ENCODE data around the gene MSL3. TPM values are rescaled to one million over a fixed set of nuclear protein-coding genes. Genes with fewer than 3 reads are reported as not detected.

Gene MSL3, protein sequence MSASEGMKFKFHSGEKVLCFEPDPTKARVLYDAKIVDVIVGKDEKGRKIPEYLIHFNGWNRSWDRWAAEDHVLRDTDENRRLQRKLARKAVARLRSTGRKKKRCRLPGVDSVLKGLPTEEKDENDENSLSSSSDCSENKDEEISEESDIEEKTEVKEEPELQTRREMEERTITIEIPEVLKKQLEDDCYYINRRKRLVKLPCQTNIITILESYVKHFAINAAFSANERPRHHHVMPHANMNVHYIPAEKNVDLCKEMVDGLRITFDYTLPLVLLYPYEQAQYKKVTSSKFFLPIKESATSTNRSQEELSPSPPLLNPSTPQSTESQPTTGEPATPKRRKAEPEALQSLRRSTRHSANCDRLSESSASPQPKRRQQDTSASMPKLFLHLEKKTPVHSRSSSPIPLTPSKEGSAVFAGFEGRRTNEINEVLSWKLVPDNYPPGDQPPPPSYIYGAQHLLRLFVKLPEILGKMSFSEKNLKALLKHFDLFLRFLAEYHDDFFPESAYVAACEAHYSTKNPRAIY
- 27.7 TPM for total RNA-seq
- long read RNA-seq, full-length matches to known transcripts, result 19 of 24 reads
- long read RNA-seq, partial matches to known transcripts, result 3 of 24 reads
- long read RNA-seq, other reads (novel, unspliced or antisense), result 2 of 24 reads

DNA sequence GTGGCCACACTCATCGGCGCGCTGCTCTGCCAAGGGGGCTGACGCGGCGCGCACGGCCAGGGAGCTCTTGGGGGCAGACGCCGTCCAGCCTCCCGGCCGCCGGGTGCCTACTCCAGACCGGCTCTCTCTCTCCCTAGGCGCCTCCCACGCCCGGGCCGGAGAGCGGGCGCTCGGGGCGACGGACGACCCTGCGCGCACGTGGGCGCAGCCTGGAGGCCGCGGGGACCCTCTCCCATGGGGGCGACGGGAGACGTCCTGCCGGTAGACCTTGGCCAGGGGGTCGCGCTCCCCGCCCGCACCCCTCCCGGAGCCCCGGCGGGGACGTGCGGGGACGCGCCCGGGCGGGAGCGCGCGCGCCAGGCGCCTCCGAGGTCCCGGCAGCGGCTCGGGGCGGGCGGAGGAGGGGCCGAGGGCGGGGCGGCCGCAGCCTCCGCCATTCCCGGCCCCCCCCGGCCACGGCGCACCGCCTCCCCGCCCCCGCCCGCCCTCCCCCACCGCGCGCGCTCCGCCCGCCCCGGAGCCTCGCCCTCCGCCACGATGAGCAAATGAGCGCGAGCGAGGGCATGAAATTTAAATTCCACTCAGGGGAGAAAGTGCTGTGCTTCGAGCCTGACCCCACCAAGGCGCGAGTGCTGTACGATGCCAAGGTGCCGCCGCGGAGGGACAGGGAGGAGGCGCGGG lies at the start of gene MSL3:
Gene MSL3 (plus strand): TSS at position 519 of the 681 bp plus-strand sequence. CDS start 27 bp downstream, at position 546.
- Histone ChIP-seq H3K36me3 (peaks cover 19% of the 10 kb centered on the region), H3K27ac (peak within 1 kb of the TSS; percentile 92), H3K9me3 (no peaks in the 10 kb centered on the region), H3K4me3 (peak within 1 kb of the TSS; percentile 68), H3K27me3 (no peaks in the 10 kb centered on the region), H3K4me1 (no peaks in the 10 kb centered on the region)
- TF ChIP-seq, protein P1, sequence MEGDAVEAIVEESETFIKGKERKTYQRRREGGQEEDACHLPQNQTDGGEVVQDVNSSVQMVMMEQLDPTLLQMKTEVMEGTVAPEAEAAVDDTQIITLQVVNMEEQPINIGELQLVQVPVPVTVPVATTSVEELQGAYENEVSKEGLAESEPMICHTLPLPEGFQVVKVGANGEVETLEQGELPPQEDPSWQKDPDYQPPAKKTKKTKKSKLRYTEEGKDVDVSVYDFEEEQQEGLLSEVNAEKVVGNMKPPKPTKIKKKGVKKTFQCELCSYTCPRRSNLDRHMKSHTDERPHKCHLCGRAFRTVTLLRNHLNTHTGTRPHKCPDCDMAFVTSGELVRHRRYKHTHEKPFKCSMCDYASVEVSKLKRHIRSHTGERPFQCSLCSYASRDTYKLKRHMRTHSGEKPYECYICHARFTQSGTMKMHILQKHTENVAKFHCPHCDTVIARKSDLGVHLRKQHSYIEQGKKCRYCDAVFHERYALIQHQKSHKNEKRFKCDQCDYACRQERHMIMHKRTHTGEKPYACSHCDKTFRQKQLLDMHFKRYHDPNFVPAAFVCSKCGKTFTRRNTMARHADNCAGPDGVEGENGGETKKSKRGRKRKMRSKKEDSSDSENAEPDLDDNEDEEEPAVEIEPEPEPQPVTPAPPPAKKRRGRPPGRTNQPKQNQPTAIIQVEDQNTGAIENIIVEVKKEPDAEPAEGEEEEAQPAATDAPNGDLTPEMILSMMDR (IDR thresholded peaks at IDR 0.05), result no peak
- intact Hi-C loops (cut with DNase I), result no loop called here
- peak; percentile 85 for DNase-seq
- ATAC-seq, result peak; percentile 86

DNA sequence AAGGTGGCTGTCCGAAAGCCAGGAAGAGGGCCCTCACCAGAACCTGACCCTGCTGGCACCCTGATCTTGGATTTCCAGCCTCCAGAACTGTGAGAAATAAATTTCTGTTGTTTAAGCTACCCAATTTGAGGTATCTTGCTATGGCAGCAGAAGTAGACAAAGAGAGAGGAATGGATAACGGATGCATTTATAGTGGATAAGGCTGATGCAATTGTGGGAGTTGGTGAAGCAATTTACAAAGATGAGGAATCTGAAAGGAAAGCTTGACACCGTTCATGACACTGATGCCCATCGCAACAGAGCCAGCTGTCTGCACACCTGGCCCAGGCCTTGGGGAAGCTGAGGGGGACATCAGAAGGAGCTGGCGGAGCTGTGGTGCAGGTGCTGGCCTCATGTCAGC lies 35.7 kb upstream of the MSL3 start:
- intact Hi-C loops (cut with DNase I), result no loop called here
- no peak for ATAC-seq

DNA sequence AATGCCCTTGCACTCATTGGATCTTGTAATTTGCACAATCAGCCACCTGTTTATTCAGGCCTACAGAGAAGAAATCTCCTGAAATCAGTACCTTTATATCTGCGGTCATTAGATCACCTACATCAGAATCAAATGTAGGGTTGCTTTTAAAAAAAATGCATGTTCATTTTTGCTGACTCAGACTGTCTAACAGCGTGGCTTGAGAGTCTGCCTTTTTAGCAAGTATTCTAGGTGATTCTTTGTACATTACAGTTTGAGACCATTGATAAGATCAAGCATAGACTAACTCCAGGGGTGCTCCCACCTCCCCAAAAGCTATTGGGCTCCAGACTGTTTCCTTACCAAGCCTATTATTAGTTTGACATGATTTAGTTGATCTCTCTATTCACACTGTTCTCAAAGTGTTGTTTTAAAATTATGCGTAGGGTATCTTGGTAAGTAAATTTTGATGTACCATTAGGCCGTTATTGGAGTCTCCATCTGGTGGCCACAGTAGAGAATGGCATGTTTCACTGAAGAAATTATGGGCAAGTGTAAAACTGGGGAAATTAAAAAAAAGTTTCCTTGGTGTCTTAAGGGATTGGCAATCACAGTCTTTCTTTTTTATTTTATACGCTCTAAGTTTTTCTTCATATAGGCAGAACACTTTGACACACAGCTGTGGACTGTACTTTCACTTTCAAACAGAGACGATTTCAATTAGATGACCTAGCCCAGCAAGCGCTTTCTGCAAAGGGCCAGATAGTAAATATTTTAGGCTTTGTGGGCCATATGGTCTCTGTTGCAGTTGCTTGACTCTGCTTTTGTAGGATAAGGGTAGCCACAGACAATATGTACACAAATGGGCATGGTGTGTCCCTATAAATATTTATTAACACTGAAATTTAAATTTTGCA lies 33.7 kb upstream of the MSL3 start:
- Histone ChIP-seq H3K4me3 (no peak overlapping the region), H3K27me3 (no peaks in the 10 kb centered on the region), H3K9me3 (no peaks in the 10 kb centered on the region), H3K27ac (no peak overlapping the region), H3K4me1 (no peaks in the 10 kb centered on the region), H3K36me3 (no peaks in the 10 kb centered on the region)
- intact Hi-C loops (cut with DNase I), result no loop called here
- TF ChIP-seq, protein P1 (IDR thresholded peaks at IDR 0.05), result peak; percentile 63
- DNase-seq, result no peak
- ATAC-seq, result peak; percentile 51

More for the DNA sequence above, 35.7 kb upstream of the MSL3 start:
- Histone ChIP-seq H3K9me3 (no peaks in the 10 kb centered on the region), H3K27me3 (no peaks in the 10 kb centered on the region), H3K4me1 (no peaks in the 10 kb centered on the region), H3K36me3 (no peaks in the 10 kb centered on the region), H3K4me3 (no peak overlapping the region), H3K27ac (no peak overlapping the region)
- TF ChIP-seq, protein P1 (IDR thresholded peaks at IDR 0.05), result no peak
- DNase-seq, result no peak

DNA sequence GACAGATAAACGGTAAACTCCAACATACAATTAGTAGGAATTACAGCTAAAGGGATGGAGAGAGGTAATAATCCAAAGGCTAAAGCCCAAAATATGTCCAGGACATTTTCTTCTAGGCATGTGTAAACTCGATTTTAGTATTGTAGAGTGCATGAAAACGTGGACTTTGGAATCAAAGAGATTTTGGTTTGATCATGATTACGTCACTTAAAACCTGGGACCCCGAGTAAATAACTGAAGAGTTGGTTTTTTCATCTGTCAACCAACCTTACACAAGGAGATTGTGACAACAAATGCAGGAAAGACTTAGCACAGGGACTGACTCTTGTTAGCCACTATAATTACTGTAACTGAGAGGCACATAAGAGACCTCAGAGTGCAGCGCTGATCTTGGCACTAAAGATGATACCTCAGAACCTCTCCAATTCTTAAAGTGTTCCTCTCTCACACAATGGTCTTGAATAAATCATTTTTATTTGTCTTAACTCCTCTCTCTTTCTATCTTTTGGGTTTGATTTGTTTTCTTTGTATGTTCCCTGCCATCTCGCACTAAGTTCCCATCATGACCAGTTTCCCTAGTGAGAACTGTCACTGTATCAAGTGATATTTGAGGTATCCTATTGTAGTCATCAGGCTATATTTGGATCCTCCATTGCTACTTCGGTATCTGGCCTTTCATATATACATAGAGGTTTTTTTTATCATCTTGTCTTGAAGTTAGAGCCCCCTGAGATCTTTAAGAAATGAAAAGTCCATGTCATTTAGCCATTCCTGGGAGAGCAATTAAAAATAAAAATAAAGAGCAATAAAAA lies 32.2 kb upstream of the MSL3 start:
- no peak for DNase-seq

More for the DNA sequence above, 32.2 kb upstream of the MSL3 start:
- H3K4me3 ChIP-seq, result no peak overlapping the region
- TF ChIP-seq, protein P1 (IDR thresholded peaks at IDR 0.05), result no peak
- no peak for ATAC-seq
- no peak overlapping the region for H3K27ac ChIP-seq
- intact Hi-C loops (cut with DNase I), result no loop called here
- no peaks in the 10 kb centered on the region for H3K27me3 ChIP-seq
- H3K4me1 ChIP-seq, result no peaks in the 10 kb centered on the region
- H3K36me3 ChIP-seq, result no peaks in the 10 kb centered on the region
- H3K9me3 ChIP-seq, result no peaks in the 10 kb centered on the region
